NOMO-1 treated with dmso at 0.1 percent for 144 hours (cell line): ENCODE data around the gene BAG5.
A peak's percentile ranks its signal among the peaks of the same experiment; 100 is the strongest.
"Not testable (repeated sequence)": the region's sequence is repeated elsewhere in the genome, so short reads cannot be mapped to it uniquely, and the experiment has no call there.

ENCODE experiments used
- DNase-seq: peaks from one replicate; lab custom pipeline; 2025; ENCODE audit not compliant: unreplicated experiment; lab: John Stamatoyannopoulos, UW

Gene BAG5

GRCh38 chr14:103562429-103563225 lies at the start of gene BAG5, which contains the start of gene COA8:
Gene BAG5, minus strand, starts transcription at chr14:103562657. Its CDS starts 1,493 bp downstream, at chr14:103561164.
Gene COA8, plus strand, starts transcription at chr14:103562960. Its CDS starts 42 bp downstream, at chr14:103563002.
- DNase-seq, result peak; percentile 45

GRCh38 chr14:103611215-103611614 lies 48.8 kb upstream of the BAG5 start:
- DNase-seq, result no peak

GRCh38 chr14:103609081-103609480 lies 46.6 kb upstream of the BAG5 start:
- DNase-seq, result not testable (repeated sequence)

- DNase-seq, result no peak
Observed at GRCh38 chr14:103607822-103608221, 45.4 kb upstream of the BAG5 start.

GRCh38 chr14:103606963-103607668 lies 44.7 kb upstream of the BAG5 start:
- DNase-seq, result peak; percentile 88

GRCh38 chr14:103604620-103605019 lies 42.2 kb upstream of the BAG5 start:
- no peak for DNase-seq

- DNase-seq, result no peak
Observed at GRCh38 chr14:103600503-103600902, 38.0 kb upstream of the BAG5 start.

GRCh38 chr14:103597623-103598377 lies 35.3 kb upstream of the BAG5 start:
- no peak for DNase-seq

- DNase-seq, result no peak
Observed at GRCh38 chr14:103594265-103594664, 31.8 kb upstream of the BAG5 start.

- DNase-seq, result no peak
Observed at GRCh38 chr14:103593577-103593976, 31.1 kb upstream of the BAG5 start.

GRCh38 chr14:103584326-103584915 lies 22.0 kb upstream of the BAG5 start:
- no peak for DNase-seq

GRCh38 chr14:103581954-103582703 lies 19.7 kb upstream of the BAG5 start:
- no peak for DNase-seq

GRCh38 chr14:103581206-103581605 lies 18.7 kb upstream of the BAG5 start:
- DNase-seq, result no peak

- no peak for DNase-seq
Observed at GRCh38 chr14:103578401-103579075, 16.1 kb upstream of the BAG5 start.

GRCh38 chr14:103576371-103577024 lies 14.0 kb upstream of the BAG5 start:
- DNase-seq, result no peak

- no peak for DNase-seq
Observed at GRCh38 chr14:103574707-103575285, 12.3 kb upstream of the BAG5 start.

GRCh38 chr14:103574104-103574503 lies 11.6 kb upstream of the BAG5 start:
- no peak for DNase-seq

- DNase-seq, result no peak
Observed at GRCh38 chr14:103569408-103569807, 7.0 kb upstream of the BAG5 start.

GRCh38 chr14:103568952-103569351 lies 6.5 kb upstream of the BAG5 start:
- no peak for DNase-seq
